Right renal cortex interstitium (tissue), 3 donors: ENCODE results near the gene USO1. TPM values are rescaled to one million over a fixed set of nuclear protein-coding genes. Genes with fewer than 3 reads are reported as not detected.
A peak's percentile ranks its signal among the peaks of the same experiment; 100 is the strongest.
"Not testable (repeated sequence)": the region's sequence is repeated elsewhere in the genome, so short reads cannot be mapped to it uniquely, and the experiment has no call there.

Experiments
- DNase-seq, 3 donors: peaks; one replicate each; pipeline ENCODE4 v3.0.0-alpha.2; 2013; ENCODE audit warnings: low read depth in 3 of 3, low spot score in 2 of 3
- polyA plus RNA-seq, 3 donors: library from polyadenylated mRNA; unstranded; fragments of 120-200 nt; gene quantifications; one replicate each; pipeline ENCODE4 v1.2.1, GENCODE V29; 2013; ENCODE audit not compliant: insufficient read length in 3 of 3

The USO1 gene, protein sequence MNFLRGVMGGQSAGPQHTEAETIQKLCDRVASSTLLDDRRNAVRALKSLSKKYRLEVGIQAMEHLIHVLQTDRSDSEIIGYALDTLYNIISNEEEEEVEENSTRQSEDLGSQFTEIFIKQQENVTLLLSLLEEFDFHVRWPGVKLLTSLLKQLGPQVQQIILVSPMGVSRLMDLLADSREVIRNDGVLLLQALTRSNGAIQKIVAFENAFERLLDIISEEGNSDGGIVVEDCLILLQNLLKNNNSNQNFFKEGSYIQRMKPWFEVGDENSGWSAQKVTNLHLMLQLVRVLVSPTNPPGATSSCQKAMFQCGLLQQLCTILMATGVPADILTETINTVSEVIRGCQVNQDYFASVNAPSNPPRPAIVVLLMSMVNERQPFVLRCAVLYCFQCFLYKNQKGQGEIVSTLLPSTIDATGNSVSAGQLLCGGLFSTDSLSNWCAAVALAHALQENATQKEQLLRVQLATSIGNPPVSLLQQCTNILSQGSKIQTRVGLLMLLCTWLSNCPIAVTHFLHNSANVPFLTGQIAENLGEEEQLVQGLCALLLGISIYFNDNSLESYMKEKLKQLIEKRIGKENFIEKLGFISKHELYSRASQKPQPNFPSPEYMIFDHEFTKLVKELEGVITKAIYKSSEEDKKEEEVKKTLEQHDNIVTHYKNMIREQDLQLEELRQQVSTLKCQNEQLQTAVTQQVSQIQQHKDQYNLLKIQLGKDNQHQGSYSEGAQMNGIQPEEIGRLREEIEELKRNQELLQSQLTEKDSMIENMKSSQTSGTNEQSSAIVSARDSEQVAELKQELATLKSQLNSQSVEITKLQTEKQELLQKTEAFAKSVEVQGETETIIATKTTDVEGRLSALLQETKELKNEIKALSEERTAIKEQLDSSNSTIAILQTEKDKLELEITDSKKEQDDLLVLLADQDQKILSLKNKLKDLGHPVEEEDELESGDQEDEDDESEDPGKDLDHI
- 10 to 100 TPM; 84.2 to 91.1 (median 85.6) TPM for polyA plus RNA-seq

DNA sequence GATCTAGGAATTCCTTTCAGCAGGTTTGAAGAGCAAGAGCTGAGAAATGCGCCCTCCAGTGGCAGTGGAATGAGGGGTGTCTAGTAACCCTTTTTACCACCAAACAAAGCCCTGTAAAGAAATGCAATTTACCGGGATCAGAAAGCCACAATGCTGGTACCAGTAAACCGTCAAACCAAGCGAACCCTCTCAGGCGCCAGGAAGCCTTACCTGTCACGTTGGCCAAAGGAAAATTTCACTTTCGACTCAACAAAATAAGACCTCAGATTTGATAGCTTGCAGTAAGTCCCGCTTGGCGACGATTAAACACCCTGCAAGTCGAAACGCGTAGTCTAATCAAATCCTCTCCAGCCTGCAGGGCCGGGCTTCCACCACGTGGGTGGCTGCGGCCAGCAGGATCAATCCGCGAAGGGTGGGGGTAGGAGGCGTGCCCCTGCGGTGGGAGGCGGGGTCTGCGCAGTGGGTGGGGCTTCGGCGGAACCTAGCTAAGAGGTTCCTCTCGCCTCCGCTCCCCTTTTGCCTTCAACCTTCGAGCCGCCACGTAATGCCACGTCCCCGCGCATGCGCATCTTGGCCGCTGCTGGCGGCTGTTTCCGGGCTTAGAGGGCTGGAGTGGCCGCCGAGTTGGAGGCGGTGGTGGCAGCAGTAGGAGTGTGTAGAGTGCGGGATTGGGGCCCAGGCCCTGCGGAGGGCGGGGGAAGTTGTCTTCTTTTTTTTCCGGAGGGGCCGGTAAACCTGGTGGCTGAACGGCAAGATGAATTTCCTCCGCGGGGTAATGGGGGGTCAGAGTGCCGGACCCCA is at the start of gene USO1:
Gene USO1, plus strand, starts transcription at position 512 of the 801 bp plus-strand sequence. Its CDS starts 243 bp downstream, at position 755.
- DNase-seq: peak; percentile 97 to 98 (median 98)

DNA sequence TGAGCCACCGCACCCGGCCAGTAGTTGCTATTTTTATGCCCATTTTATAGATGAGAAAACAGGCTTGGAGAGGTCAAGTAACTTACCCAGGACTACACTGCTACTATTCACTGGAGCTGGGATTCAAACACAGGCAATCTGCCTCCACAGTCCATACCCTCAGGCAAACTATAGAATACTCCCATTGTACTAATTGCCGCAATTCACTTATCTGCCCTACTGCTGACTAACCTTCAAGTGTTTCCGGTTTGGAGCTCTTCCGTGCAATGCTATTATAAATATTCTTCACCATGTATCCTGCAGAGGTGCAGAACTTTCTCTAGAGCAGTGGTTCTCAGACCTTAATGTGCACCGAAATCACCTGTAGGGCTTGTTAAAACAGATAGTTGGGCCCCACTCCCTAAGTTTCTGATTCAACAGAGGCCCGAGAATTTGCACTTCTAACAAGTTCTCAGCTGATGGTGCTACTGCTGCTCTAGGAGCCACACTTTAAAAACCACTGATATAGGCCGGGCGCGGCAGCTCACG is 49.3 kb upstream of the USO1 start:
- no peak for DNase-seq

DNA sequence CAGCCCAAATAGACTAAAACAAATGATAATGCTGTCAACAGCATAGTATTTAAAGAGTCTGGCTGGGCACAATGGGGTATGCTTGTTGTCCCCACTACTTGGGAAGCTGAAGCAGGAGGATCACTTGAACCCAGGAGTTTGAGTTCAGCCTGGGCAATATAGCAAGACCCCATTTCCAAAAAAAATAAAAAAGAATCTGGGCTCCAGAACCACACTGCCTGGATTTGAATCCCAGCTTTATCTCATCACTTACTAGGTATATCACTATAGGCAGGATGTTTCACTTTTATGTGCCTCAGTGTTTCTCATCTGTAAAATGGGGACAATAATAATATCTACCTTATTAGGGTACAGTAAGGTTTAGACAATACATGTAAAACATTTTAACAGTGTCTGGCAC is 45.9 kb upstream of the USO1 start:
- no peak for DNase-seq

DNA sequence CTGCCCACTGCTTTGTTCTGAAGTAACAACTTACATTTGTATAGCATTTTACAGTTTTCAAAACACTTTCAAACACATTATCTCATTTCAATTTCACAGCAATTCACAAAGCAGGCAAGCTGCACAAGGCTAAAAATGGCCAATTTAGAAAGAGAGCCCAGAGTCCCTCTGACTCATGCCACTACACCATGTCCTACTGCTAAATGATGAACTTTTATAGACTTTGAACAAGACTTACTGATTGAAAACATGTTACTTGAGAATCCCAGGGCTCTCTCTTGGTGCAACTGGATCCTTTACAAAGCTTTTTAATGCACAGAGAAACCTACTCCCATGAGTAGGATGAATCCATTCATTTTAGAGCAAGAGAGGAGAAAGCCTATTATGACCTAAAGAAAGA is 45.4 kb upstream of the USO1 start:
- no peak for DNase-seq

DNA sequence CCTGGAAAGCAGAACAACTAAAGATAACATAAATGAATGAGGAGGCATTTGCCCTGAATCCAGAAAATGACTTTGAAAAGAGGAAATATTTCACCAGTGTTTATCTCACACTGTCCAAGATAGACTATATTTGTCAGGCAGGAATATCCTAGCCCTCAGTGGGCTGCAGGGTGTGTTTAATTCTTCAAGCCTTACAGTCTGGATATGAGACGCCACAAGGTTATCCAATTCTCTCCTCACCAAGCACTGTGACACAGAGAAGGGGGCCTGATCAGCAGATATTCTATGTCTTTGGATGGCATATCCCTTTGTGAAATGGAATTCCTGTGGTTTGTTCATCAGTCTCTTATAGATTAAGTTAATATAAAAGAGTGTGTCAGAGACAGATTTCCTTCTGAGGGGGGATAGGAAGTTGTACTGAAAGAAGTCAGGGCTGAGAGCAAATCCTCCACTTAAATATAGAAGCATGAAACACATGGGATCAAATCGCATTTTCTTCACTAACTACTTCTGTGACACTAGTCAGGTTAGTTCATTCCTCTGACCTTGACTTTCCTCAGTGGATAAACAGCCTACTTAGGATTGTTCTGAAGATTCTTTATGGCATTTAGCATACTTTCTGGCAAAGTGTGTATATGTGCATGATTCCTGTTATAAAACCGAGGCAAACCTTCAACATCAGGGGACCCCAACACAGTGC is 44.4 kb upstream of the USO1 start:
- DNase-seq: no peak

DNA sequence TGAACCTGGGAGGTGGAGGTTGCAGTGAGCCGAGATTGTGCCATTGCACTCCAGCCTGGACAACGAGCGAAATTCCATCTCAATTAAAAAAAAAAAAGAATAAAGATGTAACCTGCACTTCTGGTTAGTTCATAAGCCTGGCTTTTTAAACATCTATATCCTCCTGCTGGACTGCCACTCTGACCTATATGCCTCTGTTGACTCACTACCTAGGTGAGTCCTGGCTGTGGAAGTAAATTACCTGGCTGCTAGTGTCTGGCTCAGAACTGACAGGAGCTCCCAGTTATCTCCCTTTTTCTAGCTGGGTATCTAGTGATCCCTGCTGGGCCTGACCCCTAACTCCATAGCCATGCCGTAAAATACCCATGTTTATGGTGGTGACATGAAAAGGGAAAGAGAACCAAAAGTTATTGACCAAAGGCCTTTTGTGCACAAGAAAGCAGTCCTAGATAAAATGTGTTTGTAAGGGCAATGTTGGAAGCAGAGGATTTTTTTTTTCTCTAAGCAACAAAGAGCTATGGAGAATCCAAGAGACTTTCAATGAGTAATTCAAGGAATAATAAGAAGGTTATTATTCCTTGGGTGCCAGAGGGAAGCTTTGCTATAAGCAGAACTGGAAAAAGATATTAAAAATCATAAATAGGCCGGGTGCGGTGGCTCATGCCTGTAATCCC is 40.8 kb upstream of the USO1 start:
- DNase-seq: no peak

DNA sequence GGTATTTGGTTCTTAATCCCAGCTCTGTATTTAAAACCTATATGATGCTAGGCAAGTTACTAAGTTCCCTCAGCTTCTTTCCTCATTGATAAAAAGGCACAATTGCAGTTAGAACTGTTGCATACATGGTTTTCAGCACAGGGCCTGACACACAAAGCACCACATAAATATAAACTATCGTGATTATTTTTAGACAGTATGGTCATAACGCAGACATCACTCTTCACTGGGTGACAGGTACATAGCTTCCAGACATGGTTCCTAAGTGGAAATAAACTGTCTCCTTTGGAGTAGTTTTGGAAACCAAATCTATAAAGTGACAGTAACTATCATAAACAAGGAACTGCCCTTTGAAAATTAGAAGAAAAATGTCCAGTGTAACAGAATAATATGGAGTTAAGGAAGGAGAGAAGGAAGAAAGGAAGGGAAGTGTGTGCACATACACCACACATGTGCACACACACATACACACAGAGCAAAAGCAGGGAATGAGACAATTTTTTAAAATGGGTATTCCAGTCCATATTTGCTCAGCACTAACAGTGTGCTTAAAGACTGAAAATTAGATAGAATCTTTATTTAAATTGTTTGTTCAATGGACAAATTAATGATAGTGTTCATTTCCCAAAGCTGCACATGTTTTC is 38.7 kb upstream of the USO1 start:
- DNase-seq: no peak

DNA sequence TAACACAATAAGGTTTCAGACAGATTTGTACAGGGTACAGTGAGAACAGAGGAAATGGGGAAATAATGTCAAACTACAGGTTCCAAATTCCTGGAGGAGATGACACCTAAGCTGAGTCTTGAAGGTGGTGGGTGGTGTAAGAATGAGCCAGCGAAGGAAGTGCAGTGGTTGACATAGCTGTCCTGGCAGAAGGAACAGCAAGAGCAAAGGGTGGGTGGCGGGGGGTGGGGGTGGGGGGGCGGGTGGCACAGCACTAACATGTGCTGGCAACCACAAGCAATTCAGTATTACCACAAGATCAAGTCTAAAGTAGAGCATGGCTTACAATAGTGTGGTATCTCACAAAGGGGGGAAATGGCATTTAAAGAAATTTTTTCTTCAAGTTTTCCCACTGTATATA is 38.0 kb upstream of the USO1 start:
- DNase-seq: no peak

DNA sequence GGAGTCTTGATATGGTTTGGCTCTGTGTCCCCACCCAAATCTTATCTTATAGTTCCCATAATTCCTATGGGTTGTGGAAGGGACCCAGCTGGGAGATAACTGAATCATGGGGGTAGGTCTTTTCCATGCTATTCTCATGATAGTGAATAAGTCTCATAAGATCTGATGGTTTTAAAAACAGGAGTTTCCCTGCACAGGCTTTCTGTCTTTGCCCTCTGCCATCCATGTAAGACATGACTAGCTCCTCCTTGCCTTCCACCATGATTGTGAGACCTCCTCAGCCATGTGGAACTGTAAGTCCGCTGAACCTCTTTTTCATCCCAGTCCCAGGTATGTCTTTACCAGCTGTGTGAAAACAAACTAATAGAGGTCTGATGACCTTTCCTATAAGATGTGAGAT is 37.3 kb upstream of the USO1 start:
- not testable (repeated sequence) for DNase-seq

DNA sequence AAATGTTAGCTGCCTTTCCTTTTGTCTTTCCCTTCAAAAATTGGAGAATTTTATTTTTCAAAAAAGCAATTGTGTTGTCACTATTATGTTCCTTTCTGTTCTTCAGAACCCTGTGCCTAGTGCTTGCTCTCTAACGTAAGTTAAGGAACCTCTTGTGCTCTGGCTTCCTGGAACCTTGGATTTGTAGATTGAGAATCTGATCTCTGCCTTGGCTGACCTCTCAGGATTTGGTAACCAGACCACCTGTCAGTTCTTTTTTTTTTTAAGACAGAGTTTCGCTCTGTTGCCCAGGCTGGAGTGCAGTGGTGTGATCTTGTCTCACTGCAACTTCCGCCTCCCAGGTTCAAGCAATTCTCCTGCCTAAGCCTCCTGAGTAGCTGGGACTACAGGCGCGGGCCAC is 32.3 kb upstream of the USO1 start:
- DNase-seq: not testable (repeated sequence)

DNA sequence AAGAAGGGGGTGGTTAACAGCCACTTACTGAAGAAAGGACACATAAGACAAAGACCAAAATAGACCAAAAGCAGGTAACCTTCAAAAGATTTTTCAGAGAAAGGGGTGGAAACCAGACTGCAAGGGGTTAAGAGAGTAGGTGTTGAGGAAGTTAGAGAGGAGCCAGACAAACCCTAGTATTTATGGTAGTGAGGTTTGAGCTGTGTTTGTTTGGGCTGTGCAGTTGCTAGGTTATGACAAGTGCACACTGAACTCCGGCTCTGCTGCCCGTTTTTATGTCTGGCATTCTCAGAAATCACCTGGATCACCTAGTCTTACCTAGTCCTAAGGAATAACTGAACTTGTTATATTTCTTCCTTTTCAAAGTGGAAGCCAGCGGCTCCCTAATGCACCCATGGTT is 28.3 kb upstream of the USO1 start:
- DNase-seq: no peak

DNA sequence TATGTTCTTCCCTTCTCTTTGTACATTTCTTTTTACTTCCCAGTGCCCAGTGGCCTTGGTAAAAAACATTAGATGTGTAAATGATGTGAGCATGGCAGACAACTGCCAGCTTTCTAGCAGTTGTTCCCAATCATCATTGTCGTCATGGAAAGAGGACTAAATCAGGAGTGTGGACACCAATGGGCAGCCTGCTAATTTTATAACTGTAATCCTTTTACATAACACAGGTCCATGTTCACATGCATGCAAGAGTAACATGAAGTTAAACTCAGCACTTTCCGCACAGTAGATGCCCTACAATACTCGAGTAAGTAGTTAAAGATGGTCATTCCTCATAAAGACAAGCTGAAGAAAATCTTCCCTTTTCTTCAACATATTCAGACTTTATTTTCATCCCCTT is 27.8 kb upstream of the USO1 start:
- no peak for DNase-seq

DNA sequence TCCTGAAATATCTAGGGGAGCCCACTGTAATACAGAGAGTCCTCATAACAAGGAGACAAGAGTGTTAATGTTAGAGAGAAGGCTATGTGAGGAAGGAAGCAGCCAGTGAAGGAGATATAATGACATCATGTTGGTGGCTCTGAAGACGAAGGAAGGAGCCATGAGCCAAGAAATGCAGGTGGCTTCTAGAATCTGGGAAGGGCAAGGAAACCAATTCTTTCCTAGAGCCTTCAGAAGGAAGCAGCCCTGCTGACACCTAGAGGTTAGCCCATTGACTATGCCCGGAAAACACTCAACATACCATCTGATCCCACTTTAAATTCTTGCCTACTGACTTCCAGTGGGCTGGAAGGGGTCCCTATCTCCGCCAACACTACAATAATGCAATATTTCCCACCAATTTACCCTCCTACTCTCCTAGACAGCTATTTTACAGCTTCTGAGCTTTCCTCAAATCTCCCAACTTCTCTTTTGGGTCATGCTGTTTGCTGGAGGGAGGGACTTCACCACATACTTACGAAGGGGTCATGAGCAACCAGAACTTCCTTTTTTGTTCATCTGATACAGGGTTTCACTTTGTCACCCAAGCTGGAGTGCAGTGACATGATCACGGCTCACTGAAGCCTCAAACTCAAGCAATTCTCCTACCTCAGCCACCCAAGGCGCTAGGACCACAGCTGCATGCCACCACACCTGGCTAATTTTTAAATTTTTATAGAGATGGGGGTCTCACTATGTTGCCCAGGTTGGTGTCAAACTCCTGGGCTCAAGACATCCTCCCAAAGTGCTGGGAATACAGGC is 26.0 kb upstream of the USO1 start:
- DNase-seq: no peak

DNA sequence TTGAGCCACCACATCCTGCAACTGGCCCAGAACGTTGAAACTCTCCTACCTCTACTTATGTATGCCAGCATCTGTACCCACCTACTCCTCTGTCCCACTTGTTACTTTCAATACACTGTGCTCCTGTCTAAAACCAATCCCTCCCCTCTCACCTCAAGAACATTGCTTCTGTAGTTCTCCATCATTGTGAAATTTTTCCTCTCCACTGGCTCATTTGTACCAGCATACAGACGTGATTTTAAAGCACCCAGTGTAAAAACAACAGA is 25.5 kb upstream of the USO1 start:
- no peak for DNase-seq

DNA sequence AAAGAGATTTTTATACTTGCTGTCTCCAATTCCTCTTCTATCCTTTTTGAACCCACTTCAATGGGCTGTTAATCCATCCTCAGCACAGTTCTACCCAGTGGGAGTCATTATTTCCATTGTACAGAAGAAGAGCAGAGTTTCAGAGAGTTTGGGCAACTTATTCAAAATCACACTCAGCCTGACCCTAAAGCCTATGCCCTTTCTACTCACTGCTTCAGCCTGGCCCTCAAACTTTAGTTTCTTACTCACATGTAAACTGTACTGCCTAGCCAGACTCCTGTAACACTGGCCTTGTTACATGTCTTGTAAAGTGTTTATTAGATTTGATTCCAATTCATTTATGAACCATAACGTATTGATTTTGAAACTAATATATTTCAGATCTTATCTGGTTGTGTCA is 25.1 kb upstream of the USO1 start:
- DNase-seq: no peak

DNA sequence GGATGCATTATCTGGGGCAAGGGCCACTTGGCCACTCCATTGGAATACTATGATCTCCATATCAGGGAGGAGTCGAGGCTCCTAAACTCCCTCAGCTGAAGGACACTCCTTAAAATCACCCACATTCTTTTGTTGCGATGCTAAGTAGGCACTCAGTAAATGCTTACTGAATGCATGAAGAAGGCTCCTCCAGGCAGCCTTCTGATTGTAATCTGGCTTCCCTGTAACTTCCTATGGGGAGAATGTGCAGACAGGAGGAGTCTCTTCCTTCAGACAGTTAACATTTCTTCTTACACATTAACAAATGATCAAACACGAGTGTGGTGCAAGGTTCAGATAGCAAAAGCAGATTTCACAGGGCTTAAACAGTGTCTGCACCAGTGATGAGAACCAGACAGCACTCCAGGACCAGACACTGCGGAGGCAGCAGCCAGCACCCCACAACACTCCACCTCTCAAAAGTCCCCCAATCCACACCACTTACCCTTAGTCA is 21.4 kb upstream of the USO1 start:
- DNase-seq: no peak

DNA sequence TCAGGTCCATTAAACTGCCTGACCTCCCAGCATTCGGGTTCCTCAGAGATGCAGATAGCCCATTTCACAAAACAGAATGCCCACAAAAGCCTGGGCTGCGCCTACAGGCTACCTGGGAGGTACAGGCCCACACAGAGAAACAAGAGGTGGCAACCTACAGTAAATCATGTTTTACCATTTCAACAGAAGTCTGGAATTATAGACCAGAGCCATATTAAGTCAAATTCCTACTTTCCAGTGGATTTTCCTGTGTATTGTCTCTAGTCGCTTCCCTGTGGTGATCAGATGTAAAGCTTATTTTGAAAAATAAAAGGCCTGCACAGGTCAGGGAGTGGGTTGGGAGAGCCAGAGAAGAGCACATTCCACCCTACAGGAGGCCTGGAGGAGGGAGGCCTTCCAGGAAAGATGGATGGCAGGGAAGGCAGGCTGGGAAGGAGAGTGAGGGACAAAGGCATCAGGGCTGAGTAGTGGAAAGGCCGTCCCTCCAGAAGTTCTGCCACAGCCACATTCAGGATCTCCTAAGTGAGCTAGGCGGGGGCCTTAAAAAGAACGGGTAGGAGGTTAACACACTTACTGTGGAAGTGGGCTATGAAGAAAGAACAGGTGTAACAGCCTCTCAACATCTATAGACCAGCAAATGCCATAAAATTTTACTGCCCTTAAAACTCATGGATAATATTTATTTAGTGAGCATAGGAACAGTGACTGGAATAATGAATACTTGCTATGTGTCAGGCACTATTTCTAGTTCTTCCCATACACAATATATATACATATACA is 19.0 kb upstream of the USO1 start:
- no peak for DNase-seq
